ENCODE measurements around the gene LIM2.

LIM2 gene

GRCh38 chr19:51356159-51356801 is 31.5 kb downstream of the LIM2 start:
- no peak for DNase-seq (ENCODE audit: low read depth)
- H3K4me3 ChIP-seq (ENCODE audit: low read depth, low read length) = no peak overlapping the region
- no peak for TF ChIP-seq CTCF (IDR thresholded peaks at IDR 0.05; ENCODE audit: insufficient read depth, low read depth, low read length, missing control alignments)

GRCh38 chr19:51354742-51355148 is 33.0 kb downstream of the LIM2 start:
- no peak for DNase-seq (ENCODE audit: low read depth)
- TF ChIP-seq CTCF (IDR thresholded peaks at IDR 0.05; ENCODE audit: insufficient read depth, low read depth, low read length, missing control alignments) = no peak
- no peak overlapping the region for H3K4me3 ChIP-seq (ENCODE audit: low read depth, low read length)

- no peak for TF ChIP-seq CTCF (IDR thresholded peaks at IDR 0.05; ENCODE audit: insufficient read depth, low read depth, low read length, missing control alignments)
- DNase-seq (ENCODE audit: low read depth) = no peak
- H3K4me3 ChIP-seq (ENCODE audit: low read depth, low read length) = no peak overlapping the region
Observed at GRCh38 chr19:51354103-51354741, 33.6 kb downstream of the LIM2 start.

GRCh38 chr19:51352783-51353360 is 34.9 kb downstream of the LIM2 start:
- no peak for DNase-seq (ENCODE audit: low read depth)
- H3K4me3 ChIP-seq (ENCODE audit: low read depth, low read length) = no peak overlapping the region
- TF ChIP-seq CTCF (IDR thresholded peaks at IDR 0.05; ENCODE audit: insufficient read depth, low read depth, low read length, missing control alignments) = no peak

- no peak for DNase-seq (ENCODE audit: low read depth)
- no peak overlapping the region for H3K4me3 ChIP-seq (ENCODE audit: low read depth, low read length)
- TF ChIP-seq CTCF (IDR thresholded peaks at IDR 0.05; ENCODE audit: insufficient read depth, low read depth, low read length, missing control alignments) = no peak
Observed at GRCh38 chr19:51351266-51351990, 36.3 kb downstream of the LIM2 start.

- no peak overlapping the region for H3K4me3 ChIP-seq (ENCODE audit: low read depth, low read length)
- TF ChIP-seq CTCF (IDR thresholded peaks at IDR 0.05; ENCODE audit: insufficient read depth, low read depth, low read length, missing control alignments) = no peak
- no peak for DNase-seq (ENCODE audit: low read depth)
Observed at GRCh38 chr19:51347209-51347928, 40.4 kb downstream of the LIM2 start.

Measured in GM12865 (cell line).